Measurements from ENCODE around the gene CPZ. TPM values are rescaled to one million over a fixed set of nuclear protein-coding genes. Genes with fewer than 3 reads are reported as not detected.

CPZ gene
- total RNA-seq, 1 donor from 2014 or later: 0.67 TPM

DNA sequence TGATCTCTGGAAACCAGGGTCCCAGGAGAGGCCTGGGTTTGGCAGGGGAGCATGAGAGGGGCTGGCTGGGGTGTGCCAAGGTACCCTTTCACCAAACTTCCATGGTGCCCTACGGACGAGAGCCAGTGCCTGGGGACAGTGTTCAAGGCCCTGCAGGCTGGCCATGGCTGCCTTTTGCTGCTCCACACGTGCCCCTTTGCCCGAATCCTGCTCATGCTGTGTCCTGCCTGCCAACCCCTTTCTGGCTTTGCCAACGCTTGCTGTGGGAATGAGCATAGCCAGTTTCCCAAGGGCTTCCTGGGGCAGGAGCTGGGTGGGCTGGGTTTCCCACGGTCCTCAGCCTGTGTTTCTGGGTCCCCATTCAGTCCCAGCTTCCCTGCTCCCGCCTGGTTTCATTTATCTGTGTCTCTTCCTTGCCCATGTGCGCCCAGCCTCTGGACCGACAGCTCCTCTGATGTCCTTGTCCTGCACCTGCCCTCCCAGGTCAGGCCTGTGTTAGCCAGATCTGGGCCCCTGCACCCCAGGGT is 17.3 kb downstream of the CPZ start:
- DNase-seq (ENCODE audit: low read depth): no peak
- TF ChIP-seq, protein P1, sequence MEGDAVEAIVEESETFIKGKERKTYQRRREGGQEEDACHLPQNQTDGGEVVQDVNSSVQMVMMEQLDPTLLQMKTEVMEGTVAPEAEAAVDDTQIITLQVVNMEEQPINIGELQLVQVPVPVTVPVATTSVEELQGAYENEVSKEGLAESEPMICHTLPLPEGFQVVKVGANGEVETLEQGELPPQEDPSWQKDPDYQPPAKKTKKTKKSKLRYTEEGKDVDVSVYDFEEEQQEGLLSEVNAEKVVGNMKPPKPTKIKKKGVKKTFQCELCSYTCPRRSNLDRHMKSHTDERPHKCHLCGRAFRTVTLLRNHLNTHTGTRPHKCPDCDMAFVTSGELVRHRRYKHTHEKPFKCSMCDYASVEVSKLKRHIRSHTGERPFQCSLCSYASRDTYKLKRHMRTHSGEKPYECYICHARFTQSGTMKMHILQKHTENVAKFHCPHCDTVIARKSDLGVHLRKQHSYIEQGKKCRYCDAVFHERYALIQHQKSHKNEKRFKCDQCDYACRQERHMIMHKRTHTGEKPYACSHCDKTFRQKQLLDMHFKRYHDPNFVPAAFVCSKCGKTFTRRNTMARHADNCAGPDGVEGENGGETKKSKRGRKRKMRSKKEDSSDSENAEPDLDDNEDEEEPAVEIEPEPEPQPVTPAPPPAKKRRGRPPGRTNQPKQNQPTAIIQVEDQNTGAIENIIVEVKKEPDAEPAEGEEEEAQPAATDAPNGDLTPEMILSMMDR (IDR thresholded peaks at IDR 0.05; ENCODE audit: insufficient read depth, low read length, poor library complexity, severe bottlenecking): no peak
- H3K27me3 ChIP-seq (ENCODE audit: control insufficient read depth, insufficient read depth, low read length): peaks cover 2% of the 10 kb centered on the region
- no peak overlapping the region for H3K4me3 ChIP-seq (ENCODE audit: low read depth, low read length)
- no peaks in the 10 kb centered on the region for H3K36me3 ChIP-seq (ENCODE audit: control insufficient read depth, insufficient read depth, low read length)

DNA sequence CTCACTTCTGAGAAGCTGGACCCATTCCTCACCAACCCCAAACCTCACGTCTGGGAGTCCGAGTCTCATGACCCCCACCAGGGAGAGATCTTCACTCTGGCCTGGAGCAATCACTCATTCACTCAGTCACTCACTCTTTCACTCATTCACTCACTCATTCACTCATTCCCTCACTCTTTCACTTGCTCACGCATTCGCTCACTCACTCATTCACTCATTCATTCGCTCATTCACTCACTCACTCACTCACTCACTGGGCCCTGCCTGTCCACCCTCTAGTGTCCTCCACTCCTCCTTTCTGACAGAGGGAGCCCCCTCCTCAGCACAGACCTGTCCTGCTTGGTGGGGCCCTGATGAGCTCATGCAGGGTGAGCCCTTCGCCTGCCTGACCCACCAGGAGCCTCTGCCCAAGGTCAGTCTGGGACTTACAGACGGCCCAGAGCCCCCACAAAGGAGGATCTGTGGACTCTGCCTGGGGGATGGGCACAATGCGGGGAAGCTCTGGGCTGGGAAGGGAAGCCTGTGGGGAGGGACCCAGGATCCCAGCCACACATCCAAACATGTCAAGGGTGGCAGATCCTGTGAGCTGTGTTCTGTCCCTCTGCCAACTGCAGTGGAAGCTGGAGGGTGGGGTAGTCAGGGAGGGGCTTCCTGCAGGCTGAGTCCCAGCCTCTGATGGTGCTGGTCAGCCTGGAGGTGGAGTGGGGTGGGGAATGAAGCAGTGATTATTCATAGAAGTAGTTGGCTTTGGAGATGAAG is 18.5 kb downstream of the CPZ start:
- Histone ChIP-seq H3K27me3 (ENCODE audit: control insufficient read depth, insufficient read depth, low read length) (peaks cover 2% of the 10 kb centered on the region), H3K4me3 (ENCODE audit: low read depth, low read length) (no peak overlapping the region), H3K36me3 (ENCODE audit: control insufficient read depth, insufficient read depth, low read length) (no peaks in the 10 kb centered on the region)
- TF ChIP-seq, protein P1 (IDR thresholded peaks at IDR 0.05; ENCODE audit: insufficient read depth, low read length, poor library complexity, severe bottlenecking): no peak
- no peak for DNase-seq (ENCODE audit: low read depth)

DNA sequence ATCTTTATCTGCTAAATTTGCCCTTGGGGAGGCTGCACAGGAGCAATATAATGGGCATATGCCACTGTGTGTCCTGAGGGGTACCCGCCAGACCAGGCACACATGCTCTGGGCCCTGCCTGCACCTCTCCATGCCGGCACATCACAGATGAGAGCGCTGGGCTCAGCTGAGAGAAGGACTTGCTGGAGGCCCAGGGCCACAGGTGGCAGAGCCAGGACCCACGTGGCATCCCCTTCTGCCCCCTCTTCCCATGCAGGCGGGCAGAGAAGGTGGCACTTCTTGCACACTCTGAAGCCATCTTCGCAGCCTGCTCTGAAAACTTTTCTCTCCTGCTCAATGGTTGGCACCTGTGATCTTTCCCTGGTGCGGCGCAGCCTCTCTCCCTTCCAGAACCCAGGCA is 20.1 kb downstream of the CPZ start:
- H3K27me3 ChIP-seq (ENCODE audit: control insufficient read depth, insufficient read depth, low read length): peaks cover 2% of the 10 kb centered on the region
- DNase-seq (ENCODE audit: low read depth): no peak
- TF ChIP-seq, protein P1 (IDR thresholded peaks at IDR 0.05; ENCODE audit: insufficient read depth, low read length, poor library complexity, severe bottlenecking): no peak
- no peak overlapping the region for H3K4me3 ChIP-seq (ENCODE audit: low read depth, low read length)
- H3K36me3 ChIP-seq (ENCODE audit: control insufficient read depth, insufficient read depth, low read length): no peaks in the 10 kb centered on the region

DNA sequence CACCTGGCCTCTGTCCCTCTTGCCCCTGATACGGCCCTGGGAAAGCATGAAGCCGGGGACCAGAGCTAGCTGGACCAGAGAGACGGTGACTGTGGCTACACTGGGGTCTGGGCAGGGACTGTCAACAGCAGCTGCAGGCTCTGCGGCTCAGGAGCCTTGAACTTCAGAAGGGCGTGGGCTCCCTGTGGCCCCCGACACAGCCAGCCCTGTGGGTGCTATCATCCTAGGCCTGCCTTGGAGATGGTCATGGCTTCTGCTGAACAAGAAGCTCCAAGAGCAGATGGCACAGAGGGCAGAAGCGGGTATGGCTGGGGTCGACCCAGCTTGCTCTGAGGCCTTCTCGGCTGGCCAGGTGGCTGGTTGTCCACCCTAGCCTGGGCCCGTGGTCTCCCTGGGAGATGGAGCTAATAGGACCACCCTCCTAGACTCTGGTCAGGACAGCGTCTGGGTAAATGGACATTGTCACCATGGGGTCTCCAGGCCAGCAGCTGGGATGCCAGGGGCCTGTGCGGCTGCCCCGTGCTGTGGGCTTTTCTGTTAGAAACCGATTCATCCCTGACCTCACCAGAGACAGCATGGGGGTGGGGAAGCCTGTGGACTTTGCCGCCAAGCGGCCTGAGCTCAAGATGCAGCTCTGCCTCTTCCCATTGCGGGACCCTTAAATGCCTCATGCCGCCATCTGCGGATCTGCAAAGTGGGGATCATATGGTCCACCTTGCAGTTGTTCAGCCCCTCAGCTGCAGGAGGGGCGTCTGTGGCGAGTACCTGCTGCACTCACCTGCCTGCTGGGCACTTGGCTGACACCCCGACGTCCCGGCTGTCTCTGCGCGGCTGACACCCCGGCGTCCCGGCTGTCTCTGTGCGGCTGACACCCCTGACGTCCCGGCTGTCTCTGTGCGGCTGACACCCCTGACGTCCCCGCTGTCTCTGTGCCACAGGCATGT is 21.1 kb downstream of the CPZ start:
- H3K36me3 ChIP-seq (ENCODE audit: control insufficient read depth, insufficient read depth, low read length): no peaks in the 10 kb centered on the region
- TF ChIP-seq, protein P1 (IDR thresholded peaks at IDR 0.05; ENCODE audit: insufficient read depth, low read length, poor library complexity, severe bottlenecking): no peak
- no peak for DNase-seq (ENCODE audit: low read depth)
- peaks cover 2% of the 10 kb centered on the region for H3K27me3 ChIP-seq (ENCODE audit: control insufficient read depth, insufficient read depth, low read length)
- H3K4me3 ChIP-seq (ENCODE audit: low read depth, low read length): no peak overlapping the region

DNA sequence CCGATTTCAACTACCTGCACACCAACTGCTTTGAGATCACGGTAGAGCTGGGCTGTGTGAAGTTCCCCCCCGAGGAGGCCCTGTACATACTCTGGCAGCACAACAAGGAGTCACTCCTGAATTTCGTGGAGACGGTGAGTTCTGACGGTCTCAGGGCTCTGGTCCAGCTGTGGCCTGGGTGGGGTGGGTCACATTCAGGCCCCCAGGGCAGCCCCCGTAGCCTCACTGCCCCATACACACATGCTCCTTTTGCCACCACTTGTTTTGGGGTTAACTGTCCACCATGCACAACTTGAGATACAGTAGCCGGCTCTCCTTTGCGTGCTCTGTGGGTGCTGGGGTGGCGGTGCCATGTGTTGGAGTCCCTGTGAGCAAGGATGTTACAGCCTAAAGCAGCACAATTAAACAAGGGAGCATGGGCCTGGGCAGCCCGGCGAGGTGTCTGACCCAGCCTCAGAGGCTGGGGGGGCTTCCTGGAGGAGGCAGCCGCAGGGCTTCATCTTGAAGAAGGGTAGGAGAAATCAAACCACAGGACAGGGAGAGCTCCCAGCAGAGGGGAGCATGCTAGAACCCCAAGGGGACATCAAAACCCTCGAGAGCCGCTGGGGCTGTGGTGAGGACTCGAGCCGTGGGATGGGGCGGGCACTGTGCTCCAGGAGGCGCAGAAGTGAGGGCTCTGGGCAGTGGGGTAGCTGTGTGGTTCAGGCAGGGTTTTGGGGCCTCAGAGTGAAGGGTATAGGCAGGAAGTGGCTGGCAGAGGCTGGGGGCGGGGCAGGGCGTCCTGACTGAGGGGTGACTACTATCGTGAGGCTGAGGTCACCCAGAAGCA is 22.0 kb downstream of the CPZ start:
- Histone ChIP-seq H3K4me3 (ENCODE audit: low read depth, low read length) (no peak overlapping the region), H3K36me3 (ENCODE audit: control insufficient read depth, insufficient read depth, low read length) (no peaks in the 10 kb centered on the region), H3K27me3 (ENCODE audit: control insufficient read depth, insufficient read depth, low read length) (peaks cover 2% of the 10 kb centered on the region)
- no peak for DNase-seq (ENCODE audit: low read depth)
- TF ChIP-seq, protein P1 (IDR thresholded peaks at IDR 0.05; ENCODE audit: insufficient read depth, low read length, poor library complexity, severe bottlenecking): no peak
